ENCODE measurements around the gene SAMD4A.
A peak's percentile ranks its signal among the peaks of the same experiment; 100 is the strongest.

The SAMD4A gene, protein sequence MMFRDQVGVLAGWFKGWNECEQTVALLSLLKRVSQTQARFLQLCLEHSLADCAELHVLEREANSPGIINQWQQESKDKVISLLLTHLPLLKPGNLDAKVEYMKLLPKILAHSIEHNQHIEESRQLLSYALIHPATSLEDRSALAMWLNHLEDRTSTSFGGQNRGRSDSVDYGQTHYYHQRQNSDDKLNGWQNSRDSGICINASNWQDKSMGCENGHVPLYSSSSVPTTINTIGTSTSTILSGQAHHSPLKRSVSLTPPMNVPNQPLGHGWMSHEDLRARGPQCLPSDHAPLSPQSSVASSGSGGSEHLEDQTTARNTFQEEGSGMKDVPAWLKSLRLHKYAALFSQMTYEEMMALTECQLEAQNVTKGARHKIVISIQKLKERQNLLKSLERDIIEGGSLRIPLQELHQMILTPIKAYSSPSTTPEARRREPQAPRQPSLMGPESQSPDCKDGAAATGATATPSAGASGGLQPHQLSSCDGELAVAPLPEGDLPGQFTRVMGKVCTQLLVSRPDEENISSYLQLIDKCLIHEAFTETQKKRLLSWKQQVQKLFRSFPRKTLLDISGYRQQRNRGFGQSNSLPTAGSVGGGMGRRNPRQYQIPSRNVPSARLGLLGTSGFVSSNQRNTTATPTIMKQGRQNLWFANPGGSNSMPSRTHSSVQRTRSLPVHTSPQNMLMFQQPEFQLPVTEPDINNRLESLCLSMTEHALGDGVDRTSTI

DNA sequence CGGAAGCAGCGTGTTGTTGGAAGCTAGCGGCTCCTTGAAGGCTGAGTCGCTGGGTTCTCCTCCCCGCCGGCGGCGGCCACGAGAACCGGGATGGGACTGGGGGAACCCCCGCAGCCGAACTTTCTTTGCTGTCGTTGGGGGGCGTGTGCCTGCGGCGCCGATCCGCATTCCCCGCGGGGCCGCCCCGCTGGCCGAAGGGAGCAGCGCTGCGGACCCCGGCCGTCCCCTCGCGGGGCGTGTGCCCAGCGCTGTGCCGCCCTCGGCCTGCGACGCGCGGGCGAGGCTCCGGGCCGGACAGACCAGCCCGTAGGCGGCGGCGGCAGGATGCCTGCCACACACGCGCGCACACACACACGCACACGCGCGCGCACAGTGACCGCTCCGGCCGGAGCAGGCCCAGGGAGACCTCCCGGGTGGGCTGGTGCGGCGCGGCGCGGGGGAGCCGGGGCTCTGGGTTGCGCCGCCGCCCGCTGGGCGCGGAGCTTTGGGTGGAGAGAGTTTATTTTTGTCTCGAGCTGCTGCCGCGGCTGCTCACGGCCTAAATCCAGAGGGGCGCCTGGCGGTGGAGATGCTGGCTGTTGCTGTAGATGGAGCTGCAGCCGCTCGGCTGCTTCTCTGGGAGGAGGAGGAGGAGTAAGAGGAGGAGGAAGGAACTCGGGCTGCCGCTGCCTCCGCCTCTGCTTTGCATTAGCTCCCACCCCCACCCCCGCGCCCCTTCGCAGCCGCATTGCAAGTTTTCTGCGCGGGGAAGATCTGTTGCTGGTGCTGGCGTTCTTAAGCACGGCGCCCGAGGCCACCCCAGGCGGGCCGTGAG is at the start of gene SAMD4A:
TSS of gene SAMD4A (plus strand) at position 719 of the 814 bp plus-strand sequence. CDS start 789 bp downstream, outside the sequence.
- Mint-ChIP-seq H3K27me3 (ENCODE audit: low read depth) (peaks cover 39% of the 10 kb centered on the region), H3K9me3 (no peaks in the 10 kb centered on the region), H3K4me1 (ENCODE audit: low read depth) (peaks cover 18% of the 10 kb centered on the region), H3K4me3 (peak within 1 kb of the TSS; percentile 94), H3K27ac (peak within 1 kb of the TSS; percentile 78), H3K36me3 (ENCODE audit: low read depth) (no peaks in the 10 kb centered on the region)
- DNase-seq (ENCODE audit: low spot score), result peak; percentile 47

DNA sequence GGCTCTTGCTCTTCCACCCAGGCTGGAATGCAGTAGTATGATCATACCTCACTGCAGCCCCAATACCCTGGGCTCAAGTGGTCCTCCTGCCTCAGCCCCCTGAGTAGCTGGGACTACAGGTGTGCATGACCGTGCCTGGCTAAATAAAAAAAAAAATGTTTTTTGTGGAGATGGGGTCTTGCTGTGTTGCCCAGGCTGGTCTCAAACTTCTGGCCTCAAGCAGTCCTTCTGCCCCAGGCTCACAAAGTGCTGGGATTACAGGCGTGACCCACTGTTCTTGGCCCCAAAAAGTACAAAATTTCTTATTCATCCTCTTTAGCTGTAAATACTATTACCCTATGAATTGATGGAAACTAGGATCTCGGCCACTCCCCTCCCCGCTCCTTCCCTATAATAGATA is 42.5 kb upstream of the SAMD4A start:
- Mint-ChIP-seq H3K36me3 (ENCODE audit: low read depth) (peaks cover 10% of the 10 kb centered on the region), H3K4me1 (ENCODE audit: low read depth) (no peaks in the 10 kb centered on the region), H3K27ac (no peak overlapping the region), H3K9me3 (no peaks in the 10 kb centered on the region), H3K4me3 (no peak overlapping the region), H3K27me3 (ENCODE audit: low read depth) (no peaks in the 10 kb centered on the region)
- no peak for DNase-seq (ENCODE audit: low spot score)

DNA sequence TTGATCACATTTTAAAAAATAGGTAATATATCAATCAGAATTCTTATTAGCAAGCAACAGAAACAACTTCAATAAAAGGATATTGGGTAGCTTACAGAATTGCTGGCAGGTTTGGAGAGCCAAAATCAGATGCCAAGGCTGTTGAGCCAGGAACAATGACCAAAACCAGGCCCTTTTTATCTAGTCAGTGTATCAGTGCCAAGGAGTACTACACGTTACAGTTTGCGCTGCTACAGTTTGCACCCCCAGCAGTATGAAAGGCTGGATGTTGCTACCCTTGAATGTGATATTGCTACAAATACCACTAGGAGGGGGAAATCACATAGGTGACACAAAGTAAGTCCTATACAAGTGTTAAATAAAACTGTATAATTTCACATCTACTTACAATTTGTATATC is 38.0 kb upstream of the SAMD4A start:
- no peak overlapping the region for H3K4me3 Mint-ChIP-seq
- no peaks in the 10 kb centered on the region for H3K9me3 Mint-ChIP-seq
- no peaks in the 10 kb centered on the region for H3K27me3 Mint-ChIP-seq (ENCODE audit: low read depth)
- H3K36me3 Mint-ChIP-seq (ENCODE audit: low read depth), result peaks cover 6% of the 10 kb centered on the region
- DNase-seq (ENCODE audit: low spot score), result no peak
- H3K4me1 Mint-ChIP-seq (ENCODE audit: low read depth), result peaks cover 9% of the 10 kb centered on the region
- no peak overlapping the region for H3K27ac Mint-ChIP-seq

DNA sequence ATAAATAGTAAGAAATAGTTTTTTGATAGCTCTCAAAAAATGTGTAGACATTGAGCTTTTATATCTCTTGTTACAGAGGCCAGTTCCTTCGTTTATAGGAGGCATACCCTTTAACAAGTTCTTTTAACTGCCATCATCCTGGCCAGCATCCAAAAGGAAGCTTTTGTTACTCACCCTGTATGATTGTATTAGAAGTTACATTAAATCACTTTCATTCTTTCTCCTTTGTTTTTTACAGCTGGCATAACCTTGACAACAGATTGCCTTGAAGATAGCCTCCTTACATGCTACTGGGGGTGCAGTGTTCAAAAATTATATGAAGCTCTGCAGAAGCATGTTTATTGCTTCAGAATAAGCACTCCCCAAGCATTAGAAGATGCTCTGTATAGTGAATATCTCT is 37.1 kb upstream of the SAMD4A start:
- Mint-ChIP-seq H3K36me3 (ENCODE audit: low read depth) (peaks cover 4% of the 10 kb centered on the region), H3K27me3 (ENCODE audit: low read depth) (no peaks in the 10 kb centered on the region), H3K9me3 (no peaks in the 10 kb centered on the region), H3K27ac (no peak overlapping the region), H3K4me3 (no peak overlapping the region), H3K4me1 (ENCODE audit: low read depth) (peaks cover 9% of the 10 kb centered on the region)
- no peak for DNase-seq (ENCODE audit: low spot score)

DNA sequence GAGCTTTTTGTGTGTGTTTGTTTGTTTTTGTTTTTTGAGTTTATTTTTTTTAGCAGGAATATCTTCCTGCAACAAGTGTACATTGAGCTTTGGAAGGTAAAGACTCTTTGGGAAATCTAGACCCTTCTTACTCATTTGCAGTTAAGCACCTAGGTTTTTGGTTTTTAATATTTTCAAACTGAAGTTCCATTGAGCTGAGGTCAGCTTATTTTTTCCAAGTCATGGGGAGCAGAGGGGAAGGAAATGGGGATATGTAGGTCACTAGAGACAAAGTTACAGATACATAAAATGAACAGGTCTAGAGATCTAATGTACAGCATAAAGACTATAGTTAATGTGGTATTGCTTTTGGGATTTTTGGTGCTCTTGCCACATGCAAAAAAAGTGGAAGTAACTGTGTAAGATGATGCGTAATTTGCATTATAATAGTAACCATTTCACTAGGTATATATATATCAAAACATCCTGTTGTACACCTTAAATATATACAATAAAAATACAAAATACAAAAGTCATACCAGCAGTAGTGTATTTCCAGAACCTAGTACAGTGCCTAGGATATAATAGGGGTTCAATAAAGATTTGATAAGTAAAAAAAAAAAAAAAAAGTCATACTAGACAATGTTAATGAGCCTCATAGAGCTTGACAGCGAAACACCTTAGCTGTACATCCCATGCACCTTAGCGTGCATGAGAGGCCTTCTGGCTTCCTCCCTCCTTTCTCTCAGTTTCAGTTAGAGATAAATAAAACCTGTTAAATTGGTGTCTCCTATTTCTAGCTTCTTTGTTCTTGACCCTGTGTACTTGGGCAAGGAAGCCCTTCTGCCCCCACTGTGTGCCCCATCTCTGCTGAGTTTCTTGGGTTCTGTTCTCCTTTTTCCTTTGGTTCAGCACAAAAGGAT is 34.6 kb upstream of the SAMD4A start:
- Mint-ChIP-seq H3K9me3 (no peaks in the 10 kb centered on the region), H3K27ac (no peak overlapping the region), H3K36me3 (ENCODE audit: low read depth) (peaks cover 2% of the 10 kb centered on the region), H3K27me3 (ENCODE audit: low read depth) (no peaks in the 10 kb centered on the region), H3K4me3 (no peak overlapping the region), H3K4me1 (ENCODE audit: low read depth) (peaks cover 9% of the 10 kb centered on the region)
- no peak for DNase-seq (ENCODE audit: low spot score)

DNA sequence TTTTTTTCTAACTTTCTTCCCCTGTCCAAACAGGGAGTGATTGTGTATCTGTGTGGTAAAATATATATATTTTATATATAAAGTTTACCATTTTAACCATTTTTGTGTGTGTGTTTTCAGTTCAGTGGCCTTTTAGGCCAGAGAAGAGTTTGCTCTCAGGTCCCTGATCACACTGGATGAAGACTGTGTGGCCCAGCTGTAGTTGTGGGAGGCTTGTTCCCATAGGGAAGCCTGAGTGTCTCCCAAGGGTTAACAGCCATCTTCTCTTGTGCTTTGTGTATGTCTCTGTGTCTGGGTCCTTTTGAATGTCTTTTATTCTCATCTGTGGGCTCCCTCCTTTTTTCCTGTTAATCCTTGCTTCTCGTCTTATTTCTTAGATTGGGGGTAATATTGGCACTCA is 33.8 kb upstream of the SAMD4A start:
- no peak overlapping the region for H3K27ac Mint-ChIP-seq
- no peak for DNase-seq (ENCODE audit: low spot score)
- H3K9me3 Mint-ChIP-seq, result no peaks in the 10 kb centered on the region
- no peak overlapping the region for H3K4me3 Mint-ChIP-seq
- no peaks in the 10 kb centered on the region for H3K27me3 Mint-ChIP-seq (ENCODE audit: low read depth)
- peaks cover 9% of the 10 kb centered on the region for H3K4me1 Mint-ChIP-seq (ENCODE audit: low read depth)
- H3K36me3 Mint-ChIP-seq (ENCODE audit: low read depth), result peaks cover 2% of the 10 kb centered on the region

DNA sequence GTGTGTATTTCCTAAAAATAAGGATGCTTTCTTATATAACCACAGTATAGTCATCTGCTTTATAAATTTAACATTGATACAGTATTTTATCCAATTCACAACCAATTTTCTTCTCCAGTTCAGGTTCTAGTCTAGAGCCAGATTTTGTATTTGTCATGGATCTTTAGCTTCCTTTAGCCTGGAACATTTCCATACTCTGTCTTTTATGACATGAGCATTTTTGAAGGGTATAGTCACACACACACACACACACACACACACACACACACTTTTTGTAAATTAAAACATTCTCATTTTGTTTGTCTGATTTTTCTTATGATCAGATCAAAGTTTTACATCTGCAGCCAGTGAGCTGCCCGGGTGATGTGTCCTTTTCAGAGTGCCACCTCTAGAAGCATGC is 31.8 kb upstream of the SAMD4A start:
- Mint-ChIP-seq H3K4me1 (ENCODE audit: low read depth) (peaks cover 7% of the 10 kb centered on the region), H3K27ac (no peak overlapping the region), H3K9me3 (no peaks in the 10 kb centered on the region), H3K27me3 (ENCODE audit: low read depth) (no peaks in the 10 kb centered on the region), H3K4me3 (no peak overlapping the region), H3K36me3 (ENCODE audit: low read depth) (peaks cover 2% of the 10 kb centered on the region)
- DNase-seq (ENCODE audit: low spot score), result no peak

DNA sequence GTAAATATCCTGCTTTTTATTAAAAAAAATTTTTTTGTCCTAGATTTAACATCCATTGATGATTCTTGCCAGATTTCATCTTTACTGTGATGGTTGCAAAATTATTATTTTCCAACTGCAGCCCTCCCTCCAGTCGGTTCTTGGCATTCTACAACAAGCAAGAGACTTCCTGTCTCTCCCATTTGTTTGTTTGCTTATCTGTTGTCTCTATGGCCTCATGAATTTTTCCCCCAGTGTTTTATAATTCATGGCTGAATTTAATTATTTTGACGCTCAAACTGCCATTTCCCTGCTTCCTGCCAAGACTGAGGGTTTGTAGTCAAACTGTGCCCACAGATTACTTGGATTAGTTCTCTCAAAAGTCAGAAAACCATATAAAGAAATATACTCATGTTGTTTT is 31.3 kb upstream of the SAMD4A start:
- H3K4me3 Mint-ChIP-seq, result no peak overlapping the region
- peaks cover 2% of the 10 kb centered on the region for H3K36me3 Mint-ChIP-seq (ENCODE audit: low read depth)
- H3K4me1 Mint-ChIP-seq (ENCODE audit: low read depth), result peaks cover 7% of the 10 kb centered on the region
- no peak for DNase-seq (ENCODE audit: low spot score)
- no peaks in the 10 kb centered on the region for H3K9me3 Mint-ChIP-seq
- no peak overlapping the region for H3K27ac Mint-ChIP-seq
- H3K27me3 Mint-ChIP-seq (ENCODE audit: low read depth), result no peaks in the 10 kb centered on the region

DNA sequence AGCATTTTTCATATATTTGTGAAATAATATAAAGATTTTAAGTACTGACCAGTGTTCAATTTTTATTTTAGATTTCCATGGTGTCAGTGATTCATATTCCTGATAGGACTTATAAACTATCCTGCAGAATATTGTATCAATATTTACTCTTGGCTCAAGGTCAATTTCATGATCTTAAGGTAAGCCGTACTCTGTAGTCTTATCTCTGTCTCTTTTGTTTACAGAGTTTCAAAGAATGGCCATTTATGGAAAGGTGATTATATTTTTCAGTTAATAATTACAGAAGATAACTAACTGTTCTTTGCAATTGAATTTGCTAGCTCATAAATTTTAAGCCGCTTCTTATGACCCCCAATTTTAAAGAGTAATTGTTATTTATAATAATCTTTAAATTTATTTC is 29.3 kb upstream of the SAMD4A start:
- Mint-ChIP-seq H3K9me3 (no peaks in the 10 kb centered on the region), H3K36me3 (ENCODE audit: low read depth) (no peaks in the 10 kb centered on the region), H3K4me3 (no peak overlapping the region), H3K27ac (no peak overlapping the region), H3K4me1 (ENCODE audit: low read depth) (peaks cover 3% of the 10 kb centered on the region), H3K27me3 (ENCODE audit: low read depth) (no peaks in the 10 kb centered on the region)
- DNase-seq (ENCODE audit: low spot score), result no peak

DNA sequence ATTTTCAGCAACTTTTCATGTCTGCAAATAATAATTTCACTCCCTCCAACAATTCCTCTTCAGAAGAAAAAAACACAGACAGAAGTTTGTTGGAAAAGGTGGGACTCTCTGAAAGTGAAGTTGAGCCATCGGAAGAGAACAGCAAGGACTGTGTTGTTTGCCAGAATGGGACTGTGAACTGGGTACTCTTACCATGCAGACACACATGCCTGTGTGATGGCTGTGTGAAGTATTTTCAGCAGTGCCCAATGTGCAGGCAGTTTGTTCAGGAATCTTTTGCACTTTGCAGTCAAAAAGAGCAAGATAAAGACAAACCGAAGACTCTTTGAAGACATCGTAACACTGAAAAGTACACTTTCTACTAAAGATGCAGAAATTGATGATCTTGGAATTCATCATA is 28.9 kb upstream of the SAMD4A start:
- DNase-seq (ENCODE audit: low spot score), result no peak
- Mint-ChIP-seq H3K9me3 (no peaks in the 10 kb centered on the region), H3K27ac (no peak overlapping the region), H3K4me3 (no peak overlapping the region), H3K36me3 (ENCODE audit: low read depth) (no peaks in the 10 kb centered on the region), H3K4me1 (ENCODE audit: low read depth) (peaks cover 1% of the 10 kb centered on the region), H3K27me3 (ENCODE audit: low read depth) (no peaks in the 10 kb centered on the region)

DNA sequence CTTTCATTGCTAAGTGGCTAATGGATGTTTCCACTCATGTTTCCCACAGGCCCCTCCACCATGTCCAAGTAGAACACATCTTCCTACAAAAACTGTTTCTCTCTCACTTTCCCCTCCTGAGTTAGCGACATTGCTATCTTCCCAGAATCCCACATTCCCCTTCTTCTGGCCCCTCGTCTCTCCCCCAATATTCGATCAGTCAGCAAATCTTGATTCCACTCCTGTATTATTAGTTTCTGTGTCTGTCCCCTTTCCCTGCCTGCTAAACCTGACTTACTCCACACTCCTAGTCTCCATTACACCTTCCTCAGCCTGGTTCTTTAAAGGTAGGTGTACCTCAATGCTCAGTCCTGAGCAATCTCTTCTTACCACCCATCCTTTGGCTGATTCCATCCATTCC is 19.3 kb upstream of the SAMD4A start:
- H3K27ac Mint-ChIP-seq, result no peak overlapping the region
- H3K27me3 Mint-ChIP-seq (ENCODE audit: low read depth), result peaks cover 10% of the 10 kb centered on the region
- H3K36me3 Mint-ChIP-seq (ENCODE audit: low read depth), result no peaks in the 10 kb centered on the region

DNA sequence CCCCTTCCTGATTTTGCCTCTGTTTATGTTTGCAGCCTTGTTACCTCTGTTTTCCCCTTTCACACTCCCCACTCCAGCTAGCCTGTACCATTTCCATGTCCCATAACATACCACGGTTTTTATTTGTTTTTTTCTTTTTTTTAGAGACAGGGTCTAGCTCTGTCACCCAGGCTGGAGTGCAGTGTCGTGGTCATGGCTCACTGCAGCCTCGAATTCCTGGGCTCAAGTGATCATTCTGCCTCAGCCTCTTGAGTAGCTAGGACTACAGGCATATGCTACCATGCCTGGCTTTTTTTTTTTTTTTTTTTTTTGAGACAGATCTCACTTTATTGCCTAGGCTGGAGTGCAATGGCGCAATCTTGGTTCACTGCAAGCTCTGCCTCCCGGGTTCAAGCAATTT is 18.4 kb upstream of the SAMD4A start:
- no peak for DNase-seq (ENCODE audit: low spot score)
- peaks cover 10% of the 10 kb centered on the region for H3K27me3 Mint-ChIP-seq (ENCODE audit: low read depth)
- H3K4me3 Mint-ChIP-seq, result no peak overlapping the region
- no peaks in the 10 kb centered on the region for H3K36me3 Mint-ChIP-seq (ENCODE audit: low read depth)
- H3K9me3 Mint-ChIP-seq, result no peaks in the 10 kb centered on the region
- no peak overlapping the region for H3K27ac Mint-ChIP-seq
- no peaks in the 10 kb centered on the region for H3K4me1 Mint-ChIP-seq (ENCODE audit: low read depth)

More for the DNA sequence above, 19.3 kb upstream of the SAMD4A start:
- no peaks in the 10 kb centered on the region for H3K9me3 Mint-ChIP-seq
- H3K4me3 Mint-ChIP-seq, result no peak overlapping the region
- no peaks in the 10 kb centered on the region for H3K4me1 Mint-ChIP-seq (ENCODE audit: low read depth)
- no peak for DNase-seq (ENCODE audit: low spot score)

DNA sequence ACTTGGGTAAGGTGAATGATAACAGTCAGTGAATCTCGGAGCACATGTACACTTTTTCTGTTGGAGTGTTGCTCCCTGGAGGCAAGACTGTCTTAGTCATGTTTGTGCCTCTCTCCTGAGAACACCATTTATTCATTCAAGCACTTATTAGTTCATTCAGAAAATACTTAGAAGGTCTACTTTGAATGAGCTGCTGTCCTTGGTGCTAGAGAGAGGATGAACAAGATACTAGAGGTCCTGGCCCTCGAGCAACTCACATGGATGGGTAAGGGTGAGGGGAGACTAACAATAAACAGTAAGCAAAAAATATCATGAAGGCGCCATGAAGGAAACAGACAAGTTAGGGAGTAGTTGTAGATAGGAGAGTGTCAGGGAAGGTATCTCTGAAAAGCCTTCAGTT is 17.1 kb upstream of the SAMD4A start:
- Mint-ChIP-seq H3K27ac (no peak overlapping the region), H3K4me1 (ENCODE audit: low read depth) (no peaks in the 10 kb centered on the region), H3K27me3 (ENCODE audit: low read depth) (peaks cover 10% of the 10 kb centered on the region), H3K4me3 (no peak overlapping the region), H3K36me3 (ENCODE audit: low read depth) (no peaks in the 10 kb centered on the region), H3K9me3 (no peaks in the 10 kb centered on the region)
- no peak for DNase-seq (ENCODE audit: low spot score)
